SU-DHL-6 (cell line): ENCODE data around the gene FSTL4.

Experiments
- CTCF ChIP-seq: fragments of 200-600 bp; sonication (generic); IDR thresholded peaks from one replicate; pipeline ENCODE4 v1.5.1; 2017; ENCODE audit warnings: antibody characterized with exemption, mild to moderate bottlenecking, low read length, moderate library complexity; ENCODE audit not compliant: insufficient read depth, poor library complexity, severe bottlenecking
- EZH2phosphoT487 ChIP-seq: fragments of 200-600 bp; sonication (generic), shearing (Covaris generic); conservative IDR thresholded peaks from 2 replicates; pipeline ENCODE4 v1.6.1; 2018; ENCODE audit warnings: mild to moderate bottlenecking, antibody characterized with exemption, low read length, moderate library complexity, mixed read lengths

- TF ChIP-seq CTCF (no peak), EZH2phosphoT487 (no peak)
Measured at GRCh38 chr5:133309984-133310621, 302.2 kb downstream of the FSTL4 start.
